ENCODE data around the gene FCHO2.
A peak's percentile ranks its signal among the peaks of the same experiment; 100 is the strongest.

The FCHO2 gene

DNA sequence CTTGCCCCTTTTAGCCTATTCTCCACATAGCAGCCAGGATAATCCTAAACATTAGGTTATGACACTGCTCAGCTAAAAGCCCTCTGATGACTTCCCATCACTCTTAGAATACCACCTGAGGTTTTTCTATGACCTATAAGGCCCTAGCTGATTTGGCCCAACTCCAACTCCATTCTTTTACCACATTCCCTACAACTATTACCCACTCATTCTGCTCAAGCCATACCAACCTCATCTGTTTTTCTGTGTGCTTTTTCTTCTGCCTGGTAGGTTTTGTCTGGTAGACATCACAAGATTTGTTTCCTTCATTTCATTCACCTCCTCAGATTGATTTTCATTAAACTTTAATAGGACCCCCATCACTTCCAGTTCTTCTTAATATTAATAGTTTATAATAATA, 12.5 kb upstream of the FCHO2 start:
- TF ChIP-seq, protein P1, sequence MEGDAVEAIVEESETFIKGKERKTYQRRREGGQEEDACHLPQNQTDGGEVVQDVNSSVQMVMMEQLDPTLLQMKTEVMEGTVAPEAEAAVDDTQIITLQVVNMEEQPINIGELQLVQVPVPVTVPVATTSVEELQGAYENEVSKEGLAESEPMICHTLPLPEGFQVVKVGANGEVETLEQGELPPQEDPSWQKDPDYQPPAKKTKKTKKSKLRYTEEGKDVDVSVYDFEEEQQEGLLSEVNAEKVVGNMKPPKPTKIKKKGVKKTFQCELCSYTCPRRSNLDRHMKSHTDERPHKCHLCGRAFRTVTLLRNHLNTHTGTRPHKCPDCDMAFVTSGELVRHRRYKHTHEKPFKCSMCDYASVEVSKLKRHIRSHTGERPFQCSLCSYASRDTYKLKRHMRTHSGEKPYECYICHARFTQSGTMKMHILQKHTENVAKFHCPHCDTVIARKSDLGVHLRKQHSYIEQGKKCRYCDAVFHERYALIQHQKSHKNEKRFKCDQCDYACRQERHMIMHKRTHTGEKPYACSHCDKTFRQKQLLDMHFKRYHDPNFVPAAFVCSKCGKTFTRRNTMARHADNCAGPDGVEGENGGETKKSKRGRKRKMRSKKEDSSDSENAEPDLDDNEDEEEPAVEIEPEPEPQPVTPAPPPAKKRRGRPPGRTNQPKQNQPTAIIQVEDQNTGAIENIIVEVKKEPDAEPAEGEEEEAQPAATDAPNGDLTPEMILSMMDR (IDR thresholded peaks at IDR 0.05): no peak
- DNase-seq (ENCODE audit: low spot score): no peak
- H3K27ac ChIP-seq: no peak overlapping the region
- H3K4me3 ChIP-seq: no peak overlapping the region

GRCh38 chr5:72947498-72947897, 8.3 kb upstream of the FCHO2 start:
- TF ChIP-seq, protein P1 (IDR thresholded peaks at IDR 0.05): no peak
- Histone ChIP-seq H3K4me3 (no peak overlapping the region), H3K27ac (no peak overlapping the region)
- DNase-seq (ENCODE audit: low spot score): no peak

DNA sequence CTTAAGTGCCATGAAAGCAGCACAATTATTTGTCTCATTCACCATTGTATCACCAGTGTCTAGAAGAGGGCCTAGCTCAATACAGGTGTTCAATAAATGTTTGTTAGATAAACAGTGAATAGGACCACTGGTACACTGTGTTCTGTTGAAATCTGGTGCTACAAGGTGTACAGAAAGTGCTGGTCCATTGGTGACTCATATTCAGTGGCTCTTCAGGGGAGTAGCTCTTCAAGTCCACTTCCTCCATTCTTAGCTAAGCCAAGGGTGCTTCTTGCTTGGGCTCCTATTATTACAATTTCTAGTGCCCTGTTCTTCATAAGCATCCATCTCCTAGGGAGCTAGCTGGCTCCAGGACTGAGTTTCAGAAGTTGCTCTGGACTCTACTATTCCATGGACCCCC, 6.4 kb upstream of the FCHO2 start:
- Histone ChIP-seq H3K27ac (no peak overlapping the region), H3K4me3 (no peak overlapping the region)
- DNase-seq (ENCODE audit: low spot score): no peak
- TF ChIP-seq, protein P1 (IDR thresholded peaks at IDR 0.05): no peak

GRCh38 chr5:72951671-72952468, 4.0 kb upstream of the FCHO2 start:
- no peak for DNase-seq (ENCODE audit: low spot score)
- Histone ChIP-seq H3K27ac (peak overlapping the region in 1 of 2 donors; percentile 28), H3K4me3 (no peak overlapping the region)
- TF ChIP-seq, protein P1 (IDR thresholded peaks at IDR 0.05): no peak

GRCh38 chr5:72954389-72954788, 1.5 kb upstream of the FCHO2 start:
- no peak for DNase-seq (ENCODE audit: low spot score)
- peak overlapping the region; percentile 95 to 99 for H3K27ac ChIP-seq
- TF ChIP-seq, protein P1 (IDR thresholded peaks at IDR 0.05): no peak
- peak overlapping the region; percentile 81 for H3K4me3 ChIP-seq

DNA sequence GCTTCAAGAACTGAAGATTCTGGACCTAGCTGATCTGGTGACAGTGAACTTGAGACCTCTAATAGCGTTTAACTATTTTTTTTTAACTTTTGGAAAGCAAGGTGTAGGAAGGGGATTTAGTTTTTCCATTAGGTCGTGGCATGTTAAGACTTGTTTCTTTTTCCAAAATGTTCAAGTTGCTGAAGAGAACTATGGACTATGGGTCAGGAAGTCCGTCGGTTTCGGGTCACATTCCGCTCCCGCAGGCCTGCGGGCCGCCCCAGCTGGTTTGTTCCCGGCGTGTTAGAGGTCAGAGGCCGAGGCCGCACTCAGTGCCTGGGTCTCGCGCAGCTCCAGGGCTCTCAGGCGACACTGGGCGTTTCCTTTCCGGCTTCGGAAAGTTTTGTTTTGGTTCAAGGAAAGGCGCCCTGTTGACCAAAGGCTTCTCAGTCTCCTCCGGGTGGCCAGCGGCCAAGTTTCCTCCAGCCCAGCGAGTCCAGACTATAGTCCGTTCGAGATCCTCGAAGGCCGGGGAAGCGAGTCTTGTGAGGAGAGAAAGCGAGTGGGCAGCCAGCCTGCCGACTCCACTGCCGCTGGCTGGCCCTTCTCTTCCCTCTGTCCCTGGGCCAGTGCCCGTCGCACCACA, 586 bp upstream of the FCHO2 start:
- TF ChIP-seq, protein P1 (IDR thresholded peaks at IDR 0.05): no peak
- Histone ChIP-seq H3K4me3 (peak overlapping the region; percentile 81), H3K27ac (peak overlapping the region; percentile 95 to 99)
- DNase-seq (ENCODE audit: low spot score): no peak
